Osteoblast (primary cell): ENCODE data around the gene LAMTOR3. TPM values are rescaled to one million over a fixed set of nuclear protein-coding genes. Genes with fewer than 3 reads are reported as not detected.

Experiments
- DNase-seq: peaks from one replicate; pipeline ENCODE4 v3.0.0; 2011; ENCODE audit warnings: low spot score, mixed read lengths; ENCODE audit not compliant: insufficient read length; ENCODE audit errors: missing footprints
- H2AFZ ChIP-seq: 2 replicates; pipeline ENCODE4 v1.6.0; 2011; ENCODE audit warnings: mild to moderate bottlenecking, low read length
- H3K27ac ChIP-seq: 2 replicates; pipeline ENCODE4 v1.5.1; 2011; ENCODE audit warnings: mild to moderate bottlenecking, low read depth, low read length, moderate library complexity
- H3K27me3 ChIP-seq: 2 replicates; pipeline ENCODE4 v1.6.0; 2012; ENCODE audit warnings: mild to moderate bottlenecking, control low read depth, inconsistent platforms, low read length, moderate library complexity; ENCODE audit not compliant: insufficient read depth
- H3K36me3 ChIP-seq: 2 replicates; pipeline ENCODE4 v1.5.1; 2011; ENCODE audit warnings: mild to moderate bottlenecking, low read length, control low read depth, moderate library complexity; ENCODE audit not compliant: insufficient read depth
- H3K4me1 ChIP-seq: 2 replicates; pipeline ENCODE4 v1.5.1; 2011; ENCODE audit warnings: mild to moderate bottlenecking, low read length, control low read depth, moderate library complexity; ENCODE audit not compliant: insufficient read depth
- H3K4me2 ChIP-seq: 2 replicates; pipeline ENCODE4 v1.6.0; 2011; ENCODE audit warnings: mild to moderate bottlenecking, low read length; ENCODE audit not compliant: insufficient read depth
- H3K4me3 ChIP-seq: fragments of 200-600 bp; sonication (generic); 3 replicates; pipeline ENCODE4 v1.5.1; 2012; ENCODE audit warnings: mild to moderate bottlenecking, low read length, inconsistent platforms; ENCODE audit not compliant: insufficient read depth
- H3K79me2 ChIP-seq: 2 replicates; pipeline ENCODE4 v1.6.0; 2012; ENCODE audit warnings: mild to moderate bottlenecking, low read length, control low read depth, inconsistent platforms; ENCODE audit not compliant: insufficient read depth
- H3K9me3 ChIP-seq: 2 replicates; pipeline ENCODE4 v1.5.1; 2011; ENCODE audit warnings: low read depth, low read length, control low read depth
- H4K20me1 ChIP-seq: 2 replicates; pipeline ENCODE4 v1.6.0; 2012; ENCODE audit warnings: mild to moderate bottlenecking, low read length, control low read depth; ENCODE audit not compliant: insufficient read depth
- CTCF ChIP-seq: IDR thresholded peaks from 2 replicates; pipeline ENCODE4 v1.5.1; 2011; ENCODE audit warnings: mild to moderate bottlenecking, low read depth, low read length, moderate library complexity; ENCODE audit errors: extremely low read depth
- total RNA-seq: library from RNA; depleted of rRNA; stranded (reverse); fragments of >200 nt; gene quantifications from 2 replicates; pipeline ENCODE4 v1.2.3, GENCODE V29; 2012

The LAMTOR3 gene
- total RNA-seq, 1 donor, result 42.0 TPM

DNA sequence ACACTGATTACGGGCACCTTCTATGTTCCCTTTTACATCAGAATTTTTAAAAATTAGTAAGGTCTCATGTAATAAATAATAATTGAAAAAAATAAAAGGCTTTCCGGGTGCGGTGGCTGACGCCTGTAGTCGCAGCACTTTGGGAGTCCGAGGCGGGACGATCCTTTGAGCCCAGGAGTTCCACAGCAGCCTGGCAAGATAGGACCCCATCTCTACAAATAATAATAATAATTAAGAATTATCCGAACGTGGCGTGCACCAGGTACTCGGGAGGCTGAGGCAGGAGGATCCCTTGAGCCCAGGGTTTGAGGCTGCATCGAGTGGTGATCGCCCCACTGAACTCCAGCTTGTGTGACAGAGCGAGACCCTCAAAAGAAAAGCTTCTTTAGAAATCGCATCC is 771 bp upstream of the LAMTOR3 start:
- Histone ChIP-seq H3K27ac (peak overlapping the region; percentile 64), H2AFZ (peak overlapping the region; percentile 93)

GRCh38 chr4:99893839-99894160 is 427 bp downstream of the LAMTOR3 start:
- H3K4me3 ChIP-seq, result peak overlapping the region; percentile 97
- DNase-seq, result no peak

More for the DNA sequence above, 771 bp upstream of the LAMTOR3 start:
- Histone ChIP-seq H3K4me1 (peaks cover 11% of the 10 kb centered on the region), H3K9me3 (no peaks in the 10 kb centered on the region), H4K20me1 (no peaks in the 10 kb centered on the region), H3K36me3 (peaks cover 3% of the 10 kb centered on the region), H3K27me3 (no peaks in the 10 kb centered on the region), H3K4me2 (peak overlapping the region; percentile 92), H3K79me2 (peaks cover 42% of the 10 kb centered on the region), H3K4me3 (peak overlapping the region; percentile 97)
- no peak for TF ChIP-seq CTCF
- no peak for DNase-seq

GRCh38 chr4:99893029-99893428 is 1.2 kb downstream of the LAMTOR3 start:
- H3K4me2 ChIP-seq, result peak overlapping the region; percentile 98
- no peak for TF ChIP-seq CTCF
- H3K9me3 ChIP-seq, result no peaks in the 10 kb centered on the region
- H2AFZ ChIP-seq, result no peak overlapping the region
- H3K27me3 ChIP-seq, result no peaks in the 10 kb centered on the region
- peaks cover 11% of the 10 kb centered on the region for H3K4me1 ChIP-seq
- H4K20me1 ChIP-seq, result no peaks in the 10 kb centered on the region
- H3K27ac ChIP-seq, result peak overlapping the region; percentile 87
- no peak for DNase-seq
- peak overlapping the region; percentile 97 for H3K4me3 ChIP-seq
- peaks cover 7% of the 10 kb centered on the region for H3K36me3 ChIP-seq
- H3K79me2 ChIP-seq, result peaks cover 55% of the 10 kb centered on the region

More at GRCh38 chr4:99893839-99894160, 427 bp downstream of the LAMTOR3 start:
- peaks cover 10% of the 10 kb centered on the region for H3K36me3 ChIP-seq
- no peak for TF ChIP-seq CTCF
- H3K9me3 ChIP-seq, result no peaks in the 10 kb centered on the region
- peaks cover 11% of the 10 kb centered on the region for H3K4me1 ChIP-seq
- H3K4me2 ChIP-seq, result peak overlapping the region; percentile 98
- H3K27me3 ChIP-seq, result no peaks in the 10 kb centered on the region
- peak overlapping the region; percentile 87 for H3K27ac ChIP-seq
- H4K20me1 ChIP-seq, result no peaks in the 10 kb centered on the region
- peak overlapping the region; percentile 97 for H2AFZ ChIP-seq
- peaks cover 51% of the 10 kb centered on the region for H3K79me2 ChIP-seq

DNA sequence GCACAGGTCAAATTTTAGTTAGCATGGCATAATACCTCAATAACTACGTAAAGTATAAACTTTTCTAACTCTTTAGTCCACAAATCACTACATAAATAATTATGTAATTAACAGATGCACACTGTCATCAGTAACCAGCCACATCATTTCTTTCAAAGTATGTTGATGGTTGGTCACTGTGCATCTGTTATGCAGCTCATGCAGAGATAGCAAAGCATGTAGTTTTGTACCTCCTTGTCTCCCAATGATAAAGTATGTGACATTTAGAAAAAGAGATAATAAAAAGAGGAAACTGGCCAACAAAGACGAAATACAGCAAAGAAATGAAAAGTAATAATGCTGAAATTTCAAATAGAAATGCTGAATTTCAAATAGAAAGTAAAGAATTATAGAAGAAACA is 2.9 kb downstream of the LAMTOR3 start:
- Histone ChIP-seq H3K4me1 (peaks cover 19% of the 10 kb centered on the region), H3K27me3 (no peaks in the 10 kb centered on the region), H3K27ac (no peak overlapping the region), H2AFZ (no peak overlapping the region), H4K20me1 (no peaks in the 10 kb centered on the region), H3K36me3 (peaks cover 7% of the 10 kb centered on the region), H3K79me2 (peaks cover 62% of the 10 kb centered on the region), H3K4me2 (no peak overlapping the region), H3K4me3 (no peak overlapping the region), H3K9me3 (no peaks in the 10 kb centered on the region)
- DNase-seq, result no peak
- TF ChIP-seq CTCF, result no peak
